Measurements from ENCODE around the gene PKLR. TPM values are rescaled to one million over a fixed set of nuclear protein-coding genes. Genes with fewer than 3 reads are reported as not detected.

Gene PKLR
- total RNA-seq, 1 donor from 2014 or later, result 0.54 TPM

DNA sequence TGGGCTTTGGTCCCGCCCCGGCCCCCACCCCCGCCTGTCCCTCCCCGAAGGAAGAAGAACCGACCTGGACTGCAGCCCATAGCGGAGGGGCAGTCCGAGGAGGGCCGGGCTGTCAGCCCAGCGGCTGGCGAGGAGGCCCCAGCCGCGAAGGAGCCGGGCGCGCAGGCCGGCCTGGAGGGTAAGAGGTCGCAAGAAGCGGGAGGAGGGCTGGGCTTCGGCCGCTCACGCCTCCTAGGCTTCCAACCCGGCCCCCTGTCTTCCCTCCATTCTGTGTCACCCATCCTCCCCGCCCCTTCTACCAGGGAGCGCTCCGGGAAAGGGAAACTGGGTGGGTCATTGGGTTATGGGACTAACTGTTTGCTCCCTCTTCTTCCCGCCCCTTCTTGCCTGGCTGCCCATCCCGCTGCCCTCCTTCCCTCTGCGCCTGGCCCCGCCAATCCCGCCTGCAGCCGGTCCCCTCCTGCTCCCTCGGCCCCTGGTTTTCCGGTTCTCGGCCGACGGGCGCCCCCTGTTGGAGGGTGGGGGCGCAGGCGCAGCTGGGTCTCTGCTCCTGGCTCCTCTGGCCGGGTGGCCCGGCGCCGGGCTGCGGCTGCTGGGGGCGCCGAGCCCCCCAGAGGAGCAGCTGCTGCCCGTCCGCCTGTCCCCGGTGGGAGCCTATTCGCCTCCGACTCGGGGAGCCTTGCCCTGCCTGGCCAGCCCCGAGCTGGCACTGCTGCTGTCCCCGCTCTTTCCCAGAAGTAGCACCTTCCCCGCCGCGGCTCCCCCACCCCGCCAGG is 21.9 kb upstream of the PKLR start:
- Mint-ChIP-seq H3K4me1 (peaks cover 39% of the 10 kb centered on the region), H3K27ac (no peak overlapping the region), H3K27me3 (ENCODE audit: insufficient read depth, low read depth) (peaks cover 7% of the 10 kb centered on the region), H3K9me3 (no peaks in the 10 kb centered on the region), H3K4me3 (peak overlapping the region; percentile 91), H3K36me3 (peaks cover 21% of the 10 kb centered on the region)
- Histone ChIP-seq H3K27me3 (no peaks in the 10 kb centered on the region), H4K20me1 (ENCODE audit: low read depth) (peaks cover 43% of the 10 kb centered on the region), H3K36me3 (no peaks in the 10 kb centered on the region), H3K9me3 (ENCODE audit: low read depth) (no peaks in the 10 kb centered on the region), H3K4me3 (peak overlapping the region; percentile 82), H3K79me2 (ENCODE audit: low read depth) (peaks cover 24% of the 10 kb centered on the region), H3F3A (ENCODE audit: low read depth) (peaks cover 68% of the 10 kb centered on the region), H3K9ac (no peak overlapping the region), H3K27ac (peak overlapping the region; percentile 88), H3K4me1 (peaks cover 19% of the 10 kb centered on the region), H3K4me2 (peak overlapping the region; percentile 87), H2AFZ (replicated peaks) (no peak overlapping the region)
- peak; percentile 95 for DNase-seq (ENCODE audit: low spot score)
- TF ChIP-seq CTCF (IDR thresholded peaks at IDR 0.05) (peak; percentile 95), EZH2 (IDR thresholded peaks at IDR 0.05) (no peak)

GRCh38 chr1:155322571-155322952 is 21.3 kb upstream of the PKLR start:
- no peaks in the 10 kb centered on the region for H3K9me3 ChIP-seq (ENCODE audit: low read depth)
- peak overlapping the region; percentile 50 for H3K27ac Mint-ChIP-seq
- H3K36me3 Mint-ChIP-seq, result peaks cover 25% of the 10 kb centered on the region
- peak overlapping the region; percentile 86 for H3K4me3 Mint-ChIP-seq
- H3K27ac ChIP-seq, result peak overlapping the region; percentile 47
- peaks cover 24% of the 10 kb centered on the region for H3K79me2 ChIP-seq (ENCODE audit: low read depth)
- H2AFZ ChIP-seq (replicated peaks), result no peak overlapping the region
- peaks cover 7% of the 10 kb centered on the region for H3K27me3 Mint-ChIP-seq (ENCODE audit: insufficient read depth, low read depth)
- no peaks in the 10 kb centered on the region for H3K27me3 ChIP-seq
- peak; percentile 64 for DNase-seq (ENCODE audit: low spot score)
- peaks cover 39% of the 10 kb centered on the region for H3K4me1 Mint-ChIP-seq
- H3K9me3 Mint-ChIP-seq, result no peaks in the 10 kb centered on the region
- peaks cover 45% of the 10 kb centered on the region for H4K20me1 ChIP-seq (ENCODE audit: low read depth)
- peaks cover 19% of the 10 kb centered on the region for H3K4me1 ChIP-seq
- H3F3A ChIP-seq (ENCODE audit: low read depth), result peaks cover 73% of the 10 kb centered on the region
- no peak for TF ChIP-seq EZH2 (IDR thresholded peaks at IDR 0.05)
- no peak for TF ChIP-seq EZH2phosphoT487 (IDR thresholded peaks at IDR 0.05)
- TF ChIP-seq CTCF (IDR thresholded peaks at IDR 0.05), result no peak
- no peaks in the 10 kb centered on the region for H3K36me3 ChIP-seq
- H3K9ac ChIP-seq, result no peak overlapping the region
- H3K4me2 ChIP-seq, result peak overlapping the region; percentile 87
- peak overlapping the region; percentile 82 for H3K4me3 ChIP-seq

- H3K4me1 ChIP-seq, result peaks cover 19% of the 10 kb centered on the region
- Mint-ChIP-seq H3K4me1 (peaks cover 39% of the 10 kb centered on the region), H3K27me3 (ENCODE audit: insufficient read depth, low read depth) (peaks cover 7% of the 10 kb centered on the region), H3K27ac (peak overlapping the region; percentile 50), H3K36me3 (peaks cover 24% of the 10 kb centered on the region), H3K4me3 (peak overlapping the region; percentile 86), H3K9me3 (no peaks in the 10 kb centered on the region)
- no peaks in the 10 kb centered on the region for H3K36me3 ChIP-seq
- peak overlapping the region; percentile 87 for H3K4me2 ChIP-seq
- H3K9ac ChIP-seq, result no peak overlapping the region
- peak overlapping the region; percentile 82 for H3K4me3 ChIP-seq
- H3F3A ChIP-seq (ENCODE audit: low read depth), result peaks cover 80% of the 10 kb centered on the region
- H3K27me3 ChIP-seq, result no peaks in the 10 kb centered on the region
- peaks cover 50% of the 10 kb centered on the region for H4K20me1 ChIP-seq (ENCODE audit: low read depth)
- peak; percentile 42 for DNase-seq (ENCODE audit: low spot score)
- H2AFZ ChIP-seq (replicated peaks), result no peak overlapping the region
- no peak for TF ChIP-seq EZH2phosphoT487 (IDR thresholded peaks at IDR 0.05)
- H3K79me2 ChIP-seq (ENCODE audit: low read depth), result peaks cover 24% of the 10 kb centered on the region
- H3K27ac ChIP-seq, result no peak overlapping the region
- no peaks in the 10 kb centered on the region for H3K9me3 ChIP-seq (ENCODE audit: low read depth)
These were observed 20.6 kb upstream of the PKLR start for GRCh38 chr1:155321639-155322503.

Measured in neural progenitor cell (in vitro differentiated cells).